ENCODE data around the gene MST1. TPM values are rescaled to one million over a fixed set of nuclear protein-coding genes. Genes with fewer than 3 reads are reported as not detected.
A peak's percentile ranks its signal among the peaks of the same experiment; 100 is the strongest.

The MST1 gene
- total and polyA plus RNA-seq, 9 of the 15 experiments (the other 6 are each of a cell fraction or from before 2014, with no cell fraction given): 0.08 to 1.8 (median 0.40) TPM

DNA sequence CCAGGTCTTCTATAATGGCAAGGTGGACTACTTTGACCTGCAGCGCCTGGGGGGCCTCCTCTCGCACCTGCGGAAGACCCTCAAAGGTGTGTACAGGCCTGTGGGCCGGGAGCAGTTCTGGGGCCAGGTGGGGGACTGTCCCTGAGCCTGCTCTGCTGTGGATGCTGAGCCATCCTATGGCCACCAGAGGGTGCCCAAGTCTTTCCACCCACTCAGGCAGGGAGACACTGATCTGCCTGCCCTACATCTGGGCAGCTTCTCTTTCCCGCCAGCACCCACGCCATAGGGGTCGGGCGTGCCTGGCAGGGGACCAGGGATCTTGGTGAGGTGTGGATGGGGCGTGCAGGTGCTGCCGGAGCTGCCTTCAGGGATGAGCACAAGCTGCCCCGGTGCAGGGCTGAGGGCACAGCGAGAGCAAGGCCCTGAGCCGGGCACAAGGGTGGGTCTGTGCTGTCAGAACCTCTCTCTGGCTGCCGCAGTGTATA is 14.2 kb upstream of the MST1 start (continued):
- TF ChIP-seq TCF7L2 (IDR thresholded peaks at IDR 0.05; ENCODE audit: low read depth, low read length): no peak
- TF ChIP-seq, protein P1, sequence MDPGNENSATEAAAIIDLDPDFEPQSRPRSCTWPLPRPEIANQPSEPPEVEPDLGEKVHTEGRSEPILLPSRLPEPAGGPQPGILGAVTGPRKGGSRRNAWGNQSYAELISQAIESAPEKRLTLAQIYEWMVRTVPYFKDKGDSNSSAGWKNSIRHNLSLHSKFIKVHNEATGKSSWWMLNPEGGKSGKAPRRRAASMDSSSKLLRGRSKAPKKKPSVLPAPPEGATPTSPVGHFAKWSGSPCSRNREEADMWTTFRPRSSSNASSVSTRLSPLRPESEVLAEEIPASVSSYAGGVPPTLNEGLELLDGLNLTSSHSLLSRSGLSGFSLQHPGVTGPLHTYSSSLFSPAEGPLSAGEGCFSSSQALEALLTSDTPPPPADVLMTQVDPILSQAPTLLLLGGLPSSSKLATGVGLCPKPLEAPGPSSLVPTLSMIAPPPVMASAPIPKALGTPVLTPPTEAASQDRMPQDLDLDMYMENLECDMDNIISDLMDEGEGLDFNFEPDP (CRISPR knock-in tag; IDR thresholded peaks at IDR 0.05): no peak
- peak; percentile 72 for TF ChIP-seq SMC3 (conservative IDR thresholded peaks at IDR 0.05; ENCODE audit: insufficient read depth, low read depth, low read length)
- no peak for TF ChIP-seq RNF2 (IDR thresholded peaks at IDR 0.05)
- TF ChIP-seq SIN3A (IDR thresholded peaks at IDR 0.05; ENCODE audit: borderline replicate concordance in 2 of 2, control insufficient read depth in 1 of 2, low read depth in 2 of 2, low read length in 2 of 2): no peak
- no peak for TF ChIP-seq ZNF124 (CRISPR knock-in tag; IDR thresholded peaks at IDR 0.05)
- no peak for TF ChIP-seq SLC30A9 (CRISPR knock-in tag; IDR thresholded peaks at IDR 0.05)
- no peak for TF ChIP-seq RBM17 (IDR thresholded peaks at IDR 0.05; ENCODE audit: borderline replicate concordance, low read depth, low read length)
- no peak for TF ChIP-seq BMI1 (IDR thresholded peaks at IDR 0.05; ENCODE audit: low read length)

DNA sequence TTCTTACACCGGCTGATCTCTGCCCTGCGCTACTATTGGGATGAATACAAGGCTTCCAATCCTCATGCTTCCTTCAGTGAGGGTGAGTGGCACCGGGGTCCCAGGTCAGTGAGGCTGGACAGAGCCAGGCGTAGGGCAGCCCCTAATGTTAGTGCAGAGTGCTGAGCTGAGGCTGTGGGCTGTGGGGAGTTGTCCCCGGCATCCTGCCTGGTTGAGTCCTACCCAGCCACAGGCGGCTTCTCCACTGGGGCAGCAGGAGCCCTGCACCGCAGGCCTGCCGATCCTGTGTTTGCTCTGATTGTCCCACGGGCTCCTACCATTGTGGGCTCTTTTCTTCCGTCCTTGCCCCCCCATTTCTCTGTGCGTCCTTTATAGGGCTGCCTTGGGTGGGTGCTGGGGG is 13.4 kb upstream of the MST1 start:
- Histone ChIP-seq H4K20me1 (replicated peaks; ENCODE audit: control insufficient read depth, insufficient read depth, low read length) (no peaks in the 10 kb centered on the region), H2AFZ (ENCODE audit: low read depth, low read length) (no peak overlapping the region), H3K9me1 (ENCODE audit: control insufficient read depth, insufficient read depth, low read length) (no peaks in the 10 kb centered on the region), H3K79me2 (ENCODE audit: control insufficient read depth, insufficient read depth, low read length) (no peaks in the 10 kb centered on the region), H3K27ac (ENCODE audit: extremely low read depth, low read depth, low read length) (no peak overlapping the region), H3K9me3 (replicated peaks; ENCODE audit: control insufficient read depth, insufficient read depth, low read depth, low read length) (no peaks in the 10 kb centered on the region), H3K27me3 (ENCODE audit: control insufficient read depth in 2 of 2, insufficient read depth in 2 of 2, low read length in 2 of 2) (no peaks in the 10 kb centered on the region), H3K4me1 (replicated peaks in 1 of 2; ENCODE audit: control insufficient read depth in 2 of 2, insufficient read depth in 2 of 2, low read length in 2 of 2) (peaks cover 0 to 10% of the 10 kb centered on the region in 2 experiments; a peak in 2 of 5 replicates), H3K36me3 (ENCODE audit: control insufficient read depth, insufficient read depth, low read length) (peaks cover 87% of the 10 kb centered on the region; the same call in 2 of the 3 replicates), H3K4me2 (ENCODE audit: insufficient read depth, low read length) (no peak overlapping the region), H3K9ac (ENCODE audit: insufficient read depth in 1 of 2, low read depth in 2 of 2, low read length in 2 of 2) (no peak overlapping the region), H3K4me3 (no peak overlapping the region)
- DNase-seq (ENCODE audit: extremely low read depth in 1 of 4, low spot score in 3 of 4) (no peak), ATAC-seq (no peak), FAIRE-seq (no peak)
- in situ Hi-C loops (cut with MboI): loop anchor here (5.0 kb wide), 1 partner anchor 140 kb away; no protein-coding TSS in a partner anchor
- WGBS (ENCODE audit: insufficient coverage, low coverage, missing lambda C conversion rate): 88% methylated on average over 7 of the region's 11 CpGs
- CTCF ChIA-PET (ENCODE audit: low intra/inter-chr PET ratio): interaction anchor here (0.6 to 1.6 kb wide), 2 partner anchors 137 to 519 kb away, joined by 3 to 16 read pairs; no protein-coding TSS in a partner anchor
- intact Hi-C loops (cut with micrococcal nuclease): loop anchor here (1.0 to 5.0 kb wide), 2 partner anchors 137 to 205 kb away; no protein-coding TSS in a partner anchor
- POLR2A ChIA-PET: interaction anchor here (1.3 to 1.6 kb wide), 2 partner anchors 10 to 136 kb away, joined by 5 read pairs; no protein-coding TSS in a partner anchor
- no TSS peak for BruUV-seq (replicated peaks)
- TF ChIP-seq, protein P2, sequence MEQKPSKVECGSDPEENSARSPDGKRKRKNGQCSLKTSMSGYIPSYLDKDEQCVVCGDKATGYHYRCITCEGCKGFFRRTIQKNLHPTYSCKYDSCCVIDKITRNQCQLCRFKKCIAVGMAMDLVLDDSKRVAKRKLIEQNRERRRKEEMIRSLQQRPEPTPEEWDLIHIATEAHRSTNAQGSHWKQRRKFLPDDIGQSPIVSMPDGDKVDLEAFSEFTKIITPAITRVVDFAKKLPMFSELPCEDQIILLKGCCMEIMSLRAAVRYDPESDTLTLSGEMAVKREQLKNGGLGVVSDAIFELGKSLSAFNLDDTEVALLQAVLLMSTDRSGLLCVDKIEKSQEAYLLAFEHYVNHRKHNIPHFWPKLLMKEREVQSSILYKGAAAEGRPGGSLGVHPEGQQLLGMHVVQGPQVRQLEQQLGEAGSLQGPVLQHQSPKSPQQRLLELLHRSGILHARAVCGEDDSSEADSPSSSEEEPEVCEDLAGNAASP (IDR thresholded peaks at IDR 0.05): no peak
- TF ChIP-seq RBM25 (IDR thresholded peaks at IDR 0.05; ENCODE audit: low read depth, low read length, severe bottlenecking) (no peak), RBM15 (IDR thresholded peaks at IDR 0.05; ENCODE audit: insufficient read depth, low read length) (no peak), NR2C1 (IDR thresholded peaks at IDR 0.05) (no peak), NR2C1 (tag; IDR thresholded peaks at IDR 0.05) (no peak)
